Measurements from ENCODE around the gene REV3L.

REV3L gene

GRCh38 chr6:111418971-111419693 is 63.9 kb downstream of the REV3L start:
- Histone ChIP-seq H3K36me3 (replicated peaks) (peaks cover 7% of the 10 kb centered on the region; the same call in 1 of the 2 replicates), H3K4me3 (no peak overlapping the region), H3K4me1 (peaks cover 5% of the 10 kb centered on the region), H3K9me3 (no peaks in the 10 kb centered on the region), H3K27me3 (ENCODE audit: low read depth) (no peaks in the 10 kb centered on the region)
- no peak for DNase-seq (ENCODE audit: low spot score in 2 of 2)
- in situ Hi-C loops (cut with MboI; ENCODE audit: low sequenced_read_pairs): no loop called here

GRCh38 chr6:111417946-111418345 is 65.1 kb downstream of the REV3L start:
- in situ Hi-C loops (cut with MboI; ENCODE audit: low sequenced_read_pairs): no loop called here
- no peaks in the 10 kb centered on the region for H3K9me3 ChIP-seq
- peaks cover 8% of the 10 kb centered on the region; the same call in 1 of the 2 replicates for H3K36me3 ChIP-seq (replicated peaks)
- no peak for DNase-seq (ENCODE audit: low spot score in 2 of 2)
- no peak overlapping the region for H3K4me3 ChIP-seq
- H3K4me1 ChIP-seq: no peaks in the 10 kb centered on the region; the same call in 1 of the 2 replicates
- no peaks in the 10 kb centered on the region for H3K27me3 ChIP-seq (ENCODE audit: low read depth)

GRCh38 chr6:111417181-111417585 is 65.8 kb downstream of the REV3L start:
- no peak for DNase-seq (ENCODE audit: low spot score in 2 of 2)
- in situ Hi-C loops (cut with MboI; ENCODE audit: low sequenced_read_pairs): no loop called here
- H3K4me1 ChIP-seq: no peaks in the 10 kb centered on the region; the same call in 1 of the 2 replicates
- no peaks in the 10 kb centered on the region for H3K27me3 ChIP-seq (ENCODE audit: low read depth)
- H3K36me3 ChIP-seq (replicated peaks): peaks cover 8% of the 10 kb centered on the region; the same call in 1 of the 2 replicates
- no peak overlapping the region for H3K4me3 ChIP-seq
- H3K9me3 ChIP-seq: no peaks in the 10 kb centered on the region

- DNase-seq (ENCODE audit: low spot score in 2 of 2): no peak
- in situ Hi-C loops (cut with MboI; ENCODE audit: low sequenced_read_pairs): no loop called here
- Histone ChIP-seq H3K9me3 (no peaks in the 10 kb centered on the region), H3K36me3 (replicated peaks) (peaks cover 11% of the 10 kb centered on the region; the same call in 1 of the 2 replicates), H3K27me3 (ENCODE audit: low read depth) (no peaks in the 10 kb centered on the region), H3K4me1 (no peaks in the 10 kb centered on the region; the same call in 1 of the 2 replicates), H3K4me3 (no peak overlapping the region)
These were observed 66.5 kb downstream of the REV3L start for GRCh38 chr6:111416529-111416928.

- no peaks in the 10 kb centered on the region for H3K27me3 ChIP-seq (ENCODE audit: low read depth)
- H3K9me3 ChIP-seq: no peaks in the 10 kb centered on the region
- in situ Hi-C loops (cut with MboI; ENCODE audit: low sequenced_read_pairs): no loop called here
- DNase-seq (ENCODE audit: low spot score in 2 of 2): no peak
- peaks cover 14% of the 10 kb centered on the region; the same call in 1 of the 2 replicates for H3K36me3 ChIP-seq (replicated peaks)
- H3K4me1 ChIP-seq: peaks cover 5% of the 10 kb centered on the region; the same call in 1 of the 2 replicates
- no peak overlapping the region for H3K4me3 ChIP-seq
These were observed 68.6 kb downstream of the REV3L start for GRCh38 chr6:111414373-111414772.

GRCh38 chr6:111411978-111412566 is 70.9 kb downstream of the REV3L start:
- H3K4me1 ChIP-seq: peaks cover 5% of the 10 kb centered on the region; the same call in 1 of the 2 replicates
- DNase-seq (ENCODE audit: low spot score in 2 of 2): no peak
- H3K9me3 ChIP-seq: no peaks in the 10 kb centered on the region
- H3K36me3 ChIP-seq (replicated peaks): peaks cover 14% of the 10 kb centered on the region; the same call in 1 of the 2 replicates
- no peak overlapping the region for H3K4me3 ChIP-seq
- no peaks in the 10 kb centered on the region for H3K27me3 ChIP-seq (ENCODE audit: low read depth)
- in situ Hi-C loops (cut with MboI; ENCODE audit: low sequenced_read_pairs): no loop called here

- DNase-seq (ENCODE audit: low spot score in 2 of 2): no peak
- peaks cover 14% of the 10 kb centered on the region; the same call in 1 of the 2 replicates for H3K36me3 ChIP-seq (replicated peaks)
- H3K9me3 ChIP-seq: no peaks in the 10 kb centered on the region
- in situ Hi-C loops (cut with MboI; ENCODE audit: low sequenced_read_pairs): no loop called here
- no peak overlapping the region for H3K4me3 ChIP-seq
- no peaks in the 10 kb centered on the region for H3K27me3 ChIP-seq (ENCODE audit: low read depth)
- H3K4me1 ChIP-seq: 0 out of 2 replicates have a peak, but pooled peaks cover 5% of the 10 kb centered on the region
These were observed 72.0 kb downstream of the REV3L start for GRCh38 chr6:111411046-111411445.

- Histone ChIP-seq H3K36me3 (replicated peaks) (peaks cover 9% of the 10 kb centered on the region; the same call in 1 of the 2 replicates), H3K27me3 (ENCODE audit: low read depth) (no peaks in the 10 kb centered on the region), H3K9me3 (no peaks in the 10 kb centered on the region), H3K4me3 (no peak overlapping the region), H3K4me1 (0 out of 2 replicates have a peak, but pooled peaks cover 5% of the 10 kb centered on the region)
- in situ Hi-C loops (cut with MboI; ENCODE audit: low sequenced_read_pairs): no loop called here
- DNase-seq (ENCODE audit: low spot score in 2 of 2): no peak
These were observed 72.6 kb downstream of the REV3L start for GRCh38 chr6:111410371-111410770.

- no peaks in the 10 kb centered on the region for H3K27me3 ChIP-seq (ENCODE audit: low read depth)
- peaks cover 9% of the 10 kb centered on the region; the same call in 1 of the 2 replicates for H3K36me3 ChIP-seq (replicated peaks)
- H3K9me3 ChIP-seq: no peaks in the 10 kb centered on the region
- in situ Hi-C loops (cut with MboI; ENCODE audit: low sequenced_read_pairs): no loop called here
- H3K4me3 ChIP-seq: no peak overlapping the region
- 0 out of 2 replicates have a peak, but pooled peaks cover 5% of the 10 kb centered on the region for H3K4me1 ChIP-seq
- DNase-seq (ENCODE audit: low spot score in 2 of 2): no peak
These were observed 73.6 kb downstream of the REV3L start for GRCh38 chr6:111409430-111409829.

GRCh38 chr6:111407686-111408085 is 75.3 kb downstream of the REV3L start:
- H3K9me3 ChIP-seq: no peaks in the 10 kb centered on the region
- 0 out of 2 replicates have a peak, but pooled peaks cover 5% of the 10 kb centered on the region for H3K4me1 ChIP-seq
- in situ Hi-C loops (cut with MboI; ENCODE audit: low sequenced_read_pairs): no loop called here
- no peaks in the 10 kb centered on the region for H3K27me3 ChIP-seq (ENCODE audit: low read depth)
- DNase-seq (ENCODE audit: low spot score in 2 of 2): no peak
- no peak overlapping the region for H3K4me3 ChIP-seq
- peaks cover 14% of the 10 kb centered on the region for H3K36me3 ChIP-seq (replicated peaks)

GRCh38 chr6:111406200-111406721 is 76.8 kb downstream of the REV3L start:
- in situ Hi-C loops (cut with MboI; ENCODE audit: low sequenced_read_pairs): no loop called here
- Histone ChIP-seq H3K4me3 (no peak overlapping the region), H3K27me3 (ENCODE audit: low read depth) (no peaks in the 10 kb centered on the region), H3K9me3 (no peaks in the 10 kb centered on the region), H3K36me3 (replicated peaks) (peaks cover 11% of the 10 kb centered on the region), H3K4me1 (0 out of 2 replicates have a peak, but pooled peaks cover 5% of the 10 kb centered on the region)
- DNase-seq (ENCODE audit: low spot score in 2 of 2): no peak

GRCh38 chr6:111403388-111403787 is 79.6 kb downstream of the REV3L start:
- no peak for DNase-seq (ENCODE audit: low spot score in 2 of 2)
- Histone ChIP-seq H3K9me3 (no peaks in the 10 kb centered on the region), H3K36me3 (replicated peaks) (peaks cover 13% of the 10 kb centered on the region; the same call in 1 of the 2 replicates), H3K4me3 (no peak overlapping the region), H3K4me1 (no peaks in the 10 kb centered on the region), H3K27me3 (ENCODE audit: low read depth) (no peaks in the 10 kb centered on the region)
- in situ Hi-C loops (cut with MboI; ENCODE audit: low sequenced_read_pairs): no loop called here

- Histone ChIP-seq H3K36me3 (replicated peaks) (peaks cover 13% of the 10 kb centered on the region; the same call in 1 of the 2 replicates), H3K9me3 (no peaks in the 10 kb centered on the region), H3K27me3 (ENCODE audit: low read depth) (no peaks in the 10 kb centered on the region), H3K4me3 (no peak overlapping the region), H3K4me1 (no peaks in the 10 kb centered on the region)
- in situ Hi-C loops (cut with MboI; ENCODE audit: low sequenced_read_pairs): no loop called here
- DNase-seq (ENCODE audit: low spot score in 2 of 2): no peak
These were observed 83.4 kb downstream of the REV3L start for GRCh38 chr6:111399626-111400025.

- Histone ChIP-seq H3K27me3 (ENCODE audit: low read depth) (no peaks in the 10 kb centered on the region), H3K36me3 (replicated peaks) (0 out of 2 replicates have a peak, but pooled peaks cover 3% of the 10 kb centered on the region), H3K4me1 (no peaks in the 10 kb centered on the region), H3K9me3 (no peaks in the 10 kb centered on the region), H3K4me3 (no peak overlapping the region)
- in situ Hi-C loops (cut with MboI; ENCODE audit: low sequenced_read_pairs): no loop called here
- no peak for DNase-seq (ENCODE audit: low spot score in 2 of 2)
These were observed 94.3 kb downstream of the REV3L start for GRCh38 chr6:111388681-111389080.

All from HAP-1 (cell line).